DND-41 (cell line): Measurements from ENCODE around the gene LURAP1L.

Experiments used
- EZH2 ChIP-seq: IDR thresholded peaks from 3 replicates; pipeline ENCODE4 v1.6.1; 2012; ENCODE audit warnings: borderline replicate concordance, low read depth, mild to moderate bottlenecking, moderate library complexity, low read length, inconsistent platforms; ENCODE audit not compliant: severe bottlenecking
- TF ChIP-seq, protein P1 (sequence below): IDR thresholded peaks from 2 replicates; pipeline ENCODE4 v1.5.1; 2012; ENCODE audit warnings: borderline replicate concordance, low read length, moderate library complexity, mild to moderate bottlenecking; ENCODE audit not compliant: poor library complexity, severe bottlenecking; ENCODE audit errors: extremely low read depth

GRCh38 chr9:12826924-12827565, 52.2 kb downstream of the LURAP1L start:
- TF ChIP-seq, protein P1, sequence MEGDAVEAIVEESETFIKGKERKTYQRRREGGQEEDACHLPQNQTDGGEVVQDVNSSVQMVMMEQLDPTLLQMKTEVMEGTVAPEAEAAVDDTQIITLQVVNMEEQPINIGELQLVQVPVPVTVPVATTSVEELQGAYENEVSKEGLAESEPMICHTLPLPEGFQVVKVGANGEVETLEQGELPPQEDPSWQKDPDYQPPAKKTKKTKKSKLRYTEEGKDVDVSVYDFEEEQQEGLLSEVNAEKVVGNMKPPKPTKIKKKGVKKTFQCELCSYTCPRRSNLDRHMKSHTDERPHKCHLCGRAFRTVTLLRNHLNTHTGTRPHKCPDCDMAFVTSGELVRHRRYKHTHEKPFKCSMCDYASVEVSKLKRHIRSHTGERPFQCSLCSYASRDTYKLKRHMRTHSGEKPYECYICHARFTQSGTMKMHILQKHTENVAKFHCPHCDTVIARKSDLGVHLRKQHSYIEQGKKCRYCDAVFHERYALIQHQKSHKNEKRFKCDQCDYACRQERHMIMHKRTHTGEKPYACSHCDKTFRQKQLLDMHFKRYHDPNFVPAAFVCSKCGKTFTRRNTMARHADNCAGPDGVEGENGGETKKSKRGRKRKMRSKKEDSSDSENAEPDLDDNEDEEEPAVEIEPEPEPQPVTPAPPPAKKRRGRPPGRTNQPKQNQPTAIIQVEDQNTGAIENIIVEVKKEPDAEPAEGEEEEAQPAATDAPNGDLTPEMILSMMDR, result no peak
- no peak for TF ChIP-seq EZH2
